A673 (cell line): ENCODE measurements around the gene NDUFB10. TPM values are rescaled to one million over a fixed set of nuclear protein-coding genes. Genes with fewer than 3 reads are reported as not detected.

Experiments used
- BruUV-seq: library from RNA; stranded (reverse); fragments of 400-500 nt; replicated peaks from 2 replicates; lab custom pipeline; 2021; lab: Mats Ljungman, UMichigan
- CTCF ChIA-PET: fragments of 300-600 bp; sonication (Branson Sonifier 250); formaldehyde crosslinking; loops from one replicate; lab custom pipeline; 2022; ENCODE audit warnings: antibody characterized with exemption; lab: Charles Lee
- POLR2A ChIA-PET: fragments of 300-600 bp; sonication (Branson Sonifier 250); formaldehyde crosslinking; loops from one replicate; lab custom pipeline; 2022; ENCODE audit warnings: antibody characterized with exemption; ENCODE audit not compliant: low non-redundant PET; lab: Charles Lee
- DNase-seq: peaks from one replicate; pipeline ENCODE4 v3.0.0-alpha.2; 2015; ENCODE audit warnings: low spot score
- H3K27ac ChIP-seq: fragments of 200-600 bp; sonication (generic); 2 replicates; pipeline ENCODE4 v1.5.1; 2016; ENCODE audit warnings: mixed run types, low read depth, mild to moderate bottlenecking, mixed read lengths, antibody characterized with exemption, low read length; ENCODE audit not compliant: poor library complexity, severe bottlenecking
- H3K27me3 ChIP-seq: fragments of 200-600 bp; sonication (generic); replicated peaks from 2 replicates; pipeline ENCODE4 v1.6.1; 2017; ENCODE audit warnings: mixed run types, low read depth, mild to moderate bottlenecking, mixed read lengths, antibody characterized with exemption, low read length; ENCODE audit not compliant: insufficient read depth, poor library complexity
- H3K36me3 ChIP-seq: fragments of 200-600 bp; sonication (generic); 2 replicates; pipeline ENCODE4 v1.6.1; 2016; ENCODE audit warnings: mixed run types, mild to moderate bottlenecking, mixed read lengths, antibody characterized with exemption, low read length; ENCODE audit not compliant: insufficient read depth, poor library complexity, severe bottlenecking
- H3K4me1 ChIP-seq: fragments of 200-600 bp; sonication (generic); 2 replicates; pipeline ENCODE4 v1.6.1; 2017; ENCODE audit warnings: mixed run types, mild to moderate bottlenecking, mixed read lengths, antibody characterized with exemption, low read length; ENCODE audit not compliant: insufficient read depth, poor library complexity, severe bottlenecking
- H3K4me3 ChIP-seq: fragments of 200-600 bp; sonication (generic); 2 replicates; pipeline ENCODE4 v1.5.1; 2016; ENCODE audit warnings: low read depth, mixed run types, mild to moderate bottlenecking, mixed read lengths, low read length; ENCODE audit not compliant: poor library complexity, severe bottlenecking
- H3K9me3 ChIP-seq: fragments of 200-600 bp; sonication (generic); 2 replicates; pipeline ENCODE4 v1.6.1; 2016; ENCODE audit warnings: mixed run types, low read depth, mild to moderate bottlenecking, mixed read lengths, antibody characterized with exemption, low read length; ENCODE audit not compliant: poor library complexity, severe bottlenecking
- CTCF ChIP-seq: fragments of 300-800, 200-600 bp; sonication (generic); conservative IDR thresholded peaks from 2 replicates; pipeline ENCODE4 v1.5.1; 2017; ENCODE audit warnings: low read depth, mild to moderate bottlenecking, antibody characterized with exemption, low read length, moderate library complexity, mixed read lengths
- EZH2 ChIP-seq: fragments of 200-600 bp; sonication (generic); IDR thresholded peaks from 2 replicates; pipeline ENCODE4 v1.6.1; 2017; ENCODE audit warnings: borderline replicate concordance, low read depth, mild to moderate bottlenecking, mixed read lengths, antibody characterized with exemption, low read length; ENCODE audit not compliant: poor library complexity, severe bottlenecking
- intact Hi-C: fragments of 100-400 bp; cut with micrococcal nuclease; formaldehyde crosslinking; loops from one replicate; pipeline ENCODE4 v1.10.0; 2022; ENCODE audit not compliant: unreplicated experiment
- total RNA-seq: library from RNA; stranded (reverse); gene quantifications from 2 replicates; pipeline ENCODE4 v1.2.3, GENCODE V29; 2021

Gene NDUFB10
- total RNA-seq, 1 experiment from 2014 or later: 178 TPM

DNA sequence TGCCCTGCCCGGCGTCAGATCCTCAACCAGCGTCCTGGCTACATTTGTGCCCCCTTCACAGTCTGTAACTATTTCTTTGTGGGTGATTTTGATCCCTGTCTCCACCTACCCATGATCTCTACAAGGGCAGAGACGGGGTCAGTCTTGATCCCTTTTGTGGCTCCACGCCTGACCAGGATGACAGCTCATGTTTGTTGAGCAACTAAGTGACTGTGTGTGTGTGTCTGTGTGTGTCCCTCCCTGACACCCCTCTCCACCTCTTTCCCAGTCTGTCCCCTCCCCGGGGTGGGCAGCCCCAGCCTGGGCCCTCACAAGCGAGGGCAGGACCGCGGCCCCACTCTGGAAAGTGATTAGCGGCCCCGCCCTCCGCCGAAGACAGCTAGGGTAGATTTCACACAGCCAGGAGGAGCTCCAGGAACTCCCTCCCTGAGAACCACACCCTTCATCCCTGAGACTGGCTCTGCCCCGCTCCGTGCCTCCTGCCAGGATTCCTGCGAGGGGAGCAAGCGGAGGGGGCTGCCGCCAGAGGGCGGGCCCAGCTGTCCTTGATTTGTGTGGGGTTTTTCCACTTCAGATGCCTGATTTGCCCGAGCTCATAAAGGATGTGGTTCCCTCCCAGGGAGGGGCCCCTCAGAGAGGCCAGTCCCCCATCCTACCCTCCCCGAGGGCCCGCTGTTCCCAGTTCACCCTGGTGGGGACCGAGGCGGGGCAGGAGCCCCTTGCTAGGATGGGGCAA, 35.9 kb upstream of the NDUFB10 start:
- BruUV-seq: no TSS peak
- Histone ChIP-seq H3K36me3 (no peaks in the 10 kb centered on the region), H3K4me1 (peaks cover 12% of the 10 kb centered on the region), H3K4me3 (no peak overlapping the region), H3K27me3 (peaks cover 31% of the 10 kb centered on the region), H3K9me3 (no peaks in the 10 kb centered on the region), H3K27ac (no peak overlapping the region)
- POLR2A ChIA-PET: no interaction called here
- peak; percentile 85 for DNase-seq
- intact Hi-C loops: no loop called here
- CTCF ChIA-PET: no interaction called here
- TF ChIP-seq EZH2: no peak
- peak; percentile 56 for TF ChIP-seq CTCF

GRCh38 chr16:1924095-1924494, 35.2 kb upstream of the NDUFB10 start:
- intact Hi-C loops: no loop called here
- Histone ChIP-seq H3K9me3 (no peaks in the 10 kb centered on the region), H3K27me3 (peaks cover 25% of the 10 kb centered on the region), H3K4me3 (no peak overlapping the region), H3K27ac (no peak overlapping the region), H3K4me1 (peaks cover 14% of the 10 kb centered on the region), H3K36me3 (no peaks in the 10 kb centered on the region)
- ChIA-PET POLR2A (no interaction called here), CTCF (no interaction called here)
- no TSS peak for BruUV-seq
- TF ChIP-seq EZH2 (no peak), CTCF (no peak)
- no peak for DNase-seq

GRCh38 chr16:1926271-1926670, 33.1 kb upstream of the NDUFB10 start:
- no peak for TF ChIP-seq EZH2
- TF ChIP-seq CTCF: no peak
- BruUV-seq: no TSS peak
- POLR2A ChIA-PET: no interaction called here
- no peak for DNase-seq
- Histone ChIP-seq H3K36me3 (no peaks in the 10 kb centered on the region), H3K27me3 (peaks cover 5% of the 10 kb centered on the region), H3K4me3 (no peak overlapping the region), H3K27ac (no peak overlapping the region), H3K9me3 (no peaks in the 10 kb centered on the region), H3K4me1 (peaks cover 17% of the 10 kb centered on the region)
- intact Hi-C loops: loop anchor here (5.0 kb wide), 1 partner anchor 59 kb away; no protein-coding TSS in a partner anchor
- CTCF ChIA-PET: no interaction called here
